Ishikawa (cell line): ENCODE measurements around the gene SERPINI1.

Experiments used
- TAF1 ChIP-seq: IDR thresholded peaks from 2 replicates; pipeline ENCODE4 v1.6.1; 2012; ENCODE audit warnings: low read depth, mild to moderate bottlenecking
- TF ChIP-seq, protein P1 (sequence below): IDR thresholded peaks from 2 replicates; pipeline ENCODE4 v1.6.1; 2012

DNA sequence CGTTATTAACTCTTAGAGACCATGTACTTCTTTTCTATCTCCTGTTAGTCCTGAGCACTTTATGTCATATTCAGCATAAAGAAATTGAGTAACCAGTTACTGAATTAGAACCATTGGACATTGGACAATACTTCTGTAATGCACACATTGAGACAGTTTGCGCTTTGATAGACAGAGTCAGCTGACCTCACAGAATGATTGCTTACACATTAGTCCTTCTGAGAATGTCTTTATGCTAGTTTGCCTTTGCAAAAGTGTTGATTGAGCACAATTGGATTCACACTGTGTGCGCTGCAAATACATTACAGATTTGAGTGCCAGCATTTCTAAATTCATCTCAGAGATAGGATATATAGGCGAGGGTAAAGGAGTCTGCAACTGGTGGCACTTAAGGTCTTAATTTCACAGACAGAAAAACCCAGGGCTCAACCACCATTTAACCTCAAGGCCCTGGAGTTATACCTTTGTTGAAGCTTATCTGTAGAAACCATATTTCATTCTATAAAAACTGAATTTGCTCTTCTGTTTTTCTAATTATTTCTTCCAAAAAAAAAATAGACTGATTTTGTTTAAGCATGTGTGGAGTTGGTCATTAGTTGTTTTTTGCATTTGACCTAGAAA, 3.8 kb downstream of the SERPINI1 start:
- TF ChIP-seq, protein P1, sequence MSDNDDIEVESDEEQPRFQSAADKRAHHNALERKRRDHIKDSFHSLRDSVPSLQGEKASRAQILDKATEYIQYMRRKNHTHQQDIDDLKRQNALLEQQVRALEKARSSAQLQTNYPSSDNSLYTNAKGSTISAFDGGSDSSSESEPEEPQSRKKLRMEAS: no peak
- no peak for TF ChIP-seq TAF1
